GM12878 (cell line): Measurements from ENCODE around the gene GPR39. TPM values are rescaled to one million over a fixed set of nuclear protein-coding genes. Genes with fewer than 3 reads are reported as not detected.

Experiments
- ATAC-seq: fragments of 200-7000 bp; cut with Tn5 transposase; 3 replicates; pipeline ENCODE4 v1.9.1; 2020; ENCODE audit warnings: mild to moderate bottlenecking, moderate library complexity
- BruUV-seq: library from RNA; stranded (reverse); fragments of 400-500 nt; replicated peaks from 2 replicates; lab custom pipeline; 2021; lab: Mats Ljungman, UMichigan
- CTCF ChIA-PET: fragments of 300-600 bp; sonication (Branson Sonifier 250); formaldehyde crosslinking; extraction: SDS; loops from one replicate; lab custom pipeline; 2021; ENCODE audit warnings: inconsistent platforms; lab: Yijun Ruan, JAX
- POLR2A ChIA-PET: fragments of 350-600 bp; formaldehyde crosslinking; extraction: SDS; loops from one replicate; lab custom pipeline; 2021; ENCODE audit warnings: inconsistent platforms; lab: Charles Lee
- RAD21 ChIA-PET: fragments of 300-600 bp; sonication (Branson Sonifier 250); formaldehyde crosslinking; loops from one replicate; lab custom pipeline; 2023; ENCODE audit warnings: antibody characterized with exemption; ENCODE audit not compliant: unreplicated experiment; lab: Charles Lee
- SMC1A ChIA-PET: fragments of 300-600 bp; sonication (Branson Sonifier 250); formaldehyde crosslinking; loops from one replicate; lab custom pipeline; 2023; ENCODE audit not compliant: unreplicated experiment, uncharacterized antibody; lab: Charles Lee
- DNase-seq: peaks from one replicate; pipeline ENCODE4 v3.0.0-alpha.2; 2011; ENCODE audit warnings: low read depth, low spot score
- FAIRE-seq: peaks from 3 replicates; lab custom pipeline; 2011; peaks lifted over from hg19 to GRCh38; lab: Jason Lieb, UNC
- H2AFZ ChIP-seq: 2 replicates; pipeline ENCODE4 v1.6.0; 2011; ENCODE audit warnings: low read depth, low read length, control low read depth; ENCODE audit not compliant: control insufficient read depth
- H3K27ac ChIP-seq: 2 replicates; pipeline ENCODE4 v1.5.1; 2011; ENCODE audit warnings: control low read depth; ENCODE audit not compliant: control insufficient read depth, insufficient read depth
- H3K27me3 ChIP-seq, 2 experiments: replicated peaks in 1 of 2; 2 replicates each; pipeline versions ENCODE4 v1.6.0 to v1.6.1; 2011; ENCODE audit warnings: low read length in 1 of 2; ENCODE audit not compliant: control insufficient read depth in 2 of 2, insufficient read depth in 2 of 2
- H3K36me3 ChIP-seq, 2 experiments: 2 replicates each; pipeline ENCODE4 v1.5.1; 2011; ENCODE audit warnings: low read length in 1 of 2; ENCODE audit not compliant: control insufficient read depth in 2 of 2, insufficient read depth in 2 of 2
- H3K4me1 ChIP-seq: 2 replicates; pipeline ENCODE4 v1.6.1; 2011; ENCODE audit warnings: mild to moderate bottlenecking, low read length, moderate library complexity, mixed read lengths; ENCODE audit not compliant: control insufficient read depth, insufficient read depth
- H3K4me2 ChIP-seq: 2 replicates; pipeline ENCODE4 v1.6.0; 2011; ENCODE audit warnings: control low read depth; ENCODE audit not compliant: control insufficient read depth, insufficient read depth
- H3K4me3 ChIP-seq: fragments of 200-600 bp; sonication (generic); 2 replicates; pipeline ENCODE4 v1.5.1; 2016
- H3K79me2 ChIP-seq: 2 replicates; pipeline ENCODE4 v1.6.0; 2011; ENCODE audit warnings: low read length; ENCODE audit not compliant: control insufficient read depth, insufficient read depth
- H3K9ac ChIP-seq: 2 replicates; pipeline ENCODE4 v1.8.0; 2011; ENCODE audit warnings: low read length, control low read depth, mixed read lengths; ENCODE audit not compliant: control insufficient read depth, insufficient read depth
- H3K9me3 ChIP-seq: replicated peaks from 3 replicates; pipeline ENCODE4 v1.5.1; 2011; ENCODE audit warnings: mild to moderate bottlenecking, low read length; ENCODE audit not compliant: control insufficient read depth, insufficient read depth
- H4K20me1 ChIP-seq: 2 replicates; pipeline ENCODE4 v1.6.0; 2011; ENCODE audit not compliant: control insufficient read depth, insufficient read depth
- CBX3 ChIP-seq: fragments of 200-600 bp; sonication (generic); IDR thresholded peaks from 2 replicates; pipeline ENCODE4 v1.6.1; 2016; ENCODE audit warnings: low read depth, borderline replicate concordance
- CEBPB ChIP-seq, 2 experiments: fragments of 150-350 bp in 1 of 2; IDR thresholded peaks; 2 replicates each; pipeline ENCODE4 v1.6.1; 2012 to 2014; ENCODE audit warnings: low read depth in 2 of 2, low read length in 2 of 2, borderline replicate concordance in 1 of 2, inconsistent platforms in 1 of 2
- CREB1 ChIP-seq: IDR thresholded peaks from 2 replicates; pipeline ENCODE4 v1.6.1; 2012; ENCODE audit warnings: low read depth, mild to moderate bottlenecking, inconsistent platforms
- DPF2 ChIP-seq: fragments of 450-650 bp; IDR thresholded peaks from 2 replicates; pipeline ENCODE4 v1.6.1; 2017; ENCODE audit warnings: mild to moderate bottlenecking
- EED ChIP-seq: sonication (generic); IDR thresholded peaks from 2 replicates; pipeline ENCODE4 v1.6.1; 2016; ENCODE audit warnings: antibody characterized with exemption, low read depth
- EZH2 ChIP-seq: IDR thresholded peaks from 2 replicates; pipeline ENCODE4 v1.6.1; 2012; ENCODE audit warnings: low read depth, mild to moderate bottlenecking, control low read depth, inconsistent platforms, low read length, borderline replicate concordance; ENCODE audit not compliant: control insufficient read depth
- GATAD2B ChIP-seq: fragments of 450-650 bp; conservative IDR thresholded peaks from 2 replicates; pipeline ENCODE4 v1.6.1; 2017; ENCODE audit warnings: low read depth, mild to moderate bottlenecking, moderate library complexity
- HDAC6 ChIP-seq: fragments of 200-600 bp; sonication (generic); IDR thresholded peaks from one replicate; pipeline ENCODE4 v1.8.0; 2017; ENCODE audit warnings: antibody characterized with exemption; ENCODE audit not compliant: unreplicated experiment
- KDM1A ChIP-seq: fragments of 200-600 bp; sonication (generic); IDR thresholded peaks from 2 replicates; pipeline ENCODE4 v1.6.1; 2016; ENCODE audit warnings: borderline replicate concordance
- MTA2 ChIP-seq: fragments of 450-650 bp; IDR thresholded peaks from 2 replicates; pipeline ENCODE4 v1.6.1; 2016; ENCODE audit warnings: low read depth, mild to moderate bottlenecking, moderate library complexity
- NR2C2 ChIP-seq: IDR thresholded peaks from 2 replicates; pipeline ENCODE4 v1.6.1; 2011; ENCODE audit warnings: borderline replicate concordance, low read depth; ENCODE audit not compliant: control insufficient read depth, insufficient read length
- RUNX3 ChIP-seq: IDR thresholded peaks from 2 replicates; pipeline ENCODE4 v1.6.1; 2012; ENCODE audit warnings: low read length, inconsistent platforms
- SP1 ChIP-seq: IDR thresholded peaks from one replicate; pipeline ENCODE4 v1.6.1; 2011; ENCODE audit warnings: low read depth, low read length
- TARDBP ChIP-seq: IDR thresholded peaks from 2 replicates; pipeline ENCODE4 v1.6.1; 2016; ENCODE audit warnings: borderline replicate concordance
- ZNF622 ChIP-seq: fragments of 450-650 bp; IDR thresholded peaks from 2 replicates; pipeline ENCODE4 v1.6.1; 2017; ENCODE audit warnings: mild to moderate bottlenecking, inconsistent platforms
- WGBS: methylation state at CpG from one replicate; pipeline ENCODE4 v1.1.6; 2016; ENCODE audit warnings: low lambda C conversion rate; ENCODE audit not compliant: insufficient replicate concordance, insufficient coverage; ENCODE audit errors: missing lambda C conversion rate; 5-methylcytosine and 5-hydroxymethylcytosine counted together
- in situ Hi-C: fragments of 300-500 bp; cut with MboI; formaldehyde crosslinking; loops from 9 replicates; pipeline ENCODE4 v1.14.3; 2018; ENCODE audit warnings: mixed read lengths
- intact Hi-C: fragments of 100-400 bp; cut with micrococcal nuclease; formaldehyde crosslinking; loops from one replicate; pipeline ENCODE4 v1.14.2; 2022; ENCODE audit not compliant: unreplicated experiment
- polyA plus RNA-seq, 11 experiments: library from polyadenylated mRNA; depleted of rRNA in 4 of 11; unstranded in 6 of 11; stranded (reverse) in 5 of 11; fragments of >200 nt; fragmentation: Nextera tagmentation in 4 of 11; fragmentation: Illumina TruSeq in 1 of 11; extraction: Ambion mirVana in 4 of 11; extraction: Trizol in 1 of 11; gene quantifications; 1 replicate in 1 of 11; 2 replicates in 10 of 11; pipeline versions ENCODE4 v1.2.1 to v1.2.3, GENCODE V29; 2011 to 2016; ENCODE audit warnings: inconsistent platforms in 2 of 11, missing spikeins in 2 of 11, low read depth in 1 of 11
- total RNA-seq, 4 experiments: library from RNA; depleted of rRNA in 3 of 4; stranded (reverse); fragments of >200 nt in 3 of 4; fragmentation: Illumina TruSeq in 1 of 4; extraction: Trizol in 1 of 4; gene quantifications; 2 replicates each; pipeline versions ENCODE4 v1.2.1 to v1.2.3, GENCODE V29; 2013 to 2021
- TF ChIP-seq, protein P1 (sequence below): IDR thresholded peaks from 2 replicates; pipeline ENCODE4 v1.6.1; 2012; ENCODE audit warnings: low read length, inconsistent platforms
- TF ChIP-seq, protein P2 (sequence below): fragments of 450-650 bp; IDR thresholded peaks from 2 replicates; pipeline ENCODE4 v1.6.1; 2016; ENCODE audit warnings: mild to moderate bottlenecking, moderate library complexity, borderline replicate concordance

Gene GPR39
- total and polyA plus RNA-seq, 10 of the 15 experiments (the other 5 are each of a cell fraction or from before 2014, with no cell fraction given), result 0.05 to 0.23 TPM; not detected in 8

DNA sequence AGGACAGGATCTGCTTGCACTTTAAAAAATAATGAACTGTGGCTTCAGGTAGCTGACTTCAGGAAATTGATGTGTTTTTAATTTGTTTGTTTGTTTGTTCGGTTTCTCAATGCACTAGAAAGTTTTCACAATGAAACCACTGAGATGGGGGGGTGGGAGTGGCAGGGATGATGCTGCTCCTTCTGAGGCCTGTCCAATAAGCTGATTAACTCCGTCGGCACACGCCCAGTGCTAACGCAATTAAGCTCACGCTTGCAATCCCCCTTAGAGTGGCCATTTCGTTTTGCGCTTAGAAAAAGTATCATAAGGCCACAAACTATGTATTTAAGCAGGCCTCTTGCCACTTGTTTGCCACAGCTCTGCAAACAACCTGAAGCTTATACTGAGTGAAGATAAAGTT lies 12.5 kb upstream of the GPR39 start:
- SMC1A ChIA-PET, result interaction anchor here (0.7 kb wide), 1 partner anchor 144 kb away, joined by 3 read pairs; no protein-coding TSS in a partner anchor
- no peaks in the 10 kb centered on the region for H3K4me1 ChIP-seq
- no peak overlapping the region for H3K9ac ChIP-seq
- 61% methylated on average over 8 of the region's 8 CpGs for WGBS
- CTCF ChIA-PET, result no interaction called here
- intact Hi-C loops, result no loop called here
- no peaks in the 10 kb centered on the region for H3K36me3 ChIP-seq
- H3K27ac ChIP-seq, result no peak overlapping the region
- H3K9me3 ChIP-seq, result no peaks in the 10 kb centered on the region
- no peak overlapping the region for H3K4me2 ChIP-seq
- no peak overlapping the region for H2AFZ ChIP-seq
- TF ChIP-seq CREB1, result no peak
- TF ChIP-seq CBX3, result no peak
- TF ChIP-seq KDM1A, result no peak
- no peak for TF ChIP-seq DPF2
- TF ChIP-seq EZH2, result no peak
- no peak for TF ChIP-seq SP1
- TF ChIP-seq, protein P1, sequence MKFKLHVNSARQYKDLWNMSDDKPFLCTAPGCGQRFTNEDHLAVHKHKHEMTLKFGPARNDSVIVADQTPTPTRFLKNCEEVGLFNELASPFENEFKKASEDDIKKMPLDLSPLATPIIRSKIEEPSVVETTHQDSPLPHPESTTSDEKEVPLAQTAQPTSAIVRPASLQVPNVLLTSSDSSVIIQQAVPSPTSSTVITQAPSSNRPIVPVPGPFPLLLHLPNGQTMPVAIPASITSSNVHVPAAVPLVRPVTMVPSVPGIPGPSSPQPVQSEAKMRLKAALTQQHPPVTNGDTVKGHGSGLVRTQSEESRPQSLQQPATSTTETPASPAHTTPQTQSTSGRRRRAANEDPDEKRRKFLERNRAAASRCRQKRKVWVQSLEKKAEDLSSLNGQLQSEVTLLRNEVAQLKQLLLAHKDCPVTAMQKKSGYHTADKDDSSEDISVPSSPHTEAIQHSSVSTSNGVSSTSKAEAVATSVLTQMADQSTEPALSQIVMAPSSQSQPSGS, result no peak
- TF ChIP-seq, protein P2, sequence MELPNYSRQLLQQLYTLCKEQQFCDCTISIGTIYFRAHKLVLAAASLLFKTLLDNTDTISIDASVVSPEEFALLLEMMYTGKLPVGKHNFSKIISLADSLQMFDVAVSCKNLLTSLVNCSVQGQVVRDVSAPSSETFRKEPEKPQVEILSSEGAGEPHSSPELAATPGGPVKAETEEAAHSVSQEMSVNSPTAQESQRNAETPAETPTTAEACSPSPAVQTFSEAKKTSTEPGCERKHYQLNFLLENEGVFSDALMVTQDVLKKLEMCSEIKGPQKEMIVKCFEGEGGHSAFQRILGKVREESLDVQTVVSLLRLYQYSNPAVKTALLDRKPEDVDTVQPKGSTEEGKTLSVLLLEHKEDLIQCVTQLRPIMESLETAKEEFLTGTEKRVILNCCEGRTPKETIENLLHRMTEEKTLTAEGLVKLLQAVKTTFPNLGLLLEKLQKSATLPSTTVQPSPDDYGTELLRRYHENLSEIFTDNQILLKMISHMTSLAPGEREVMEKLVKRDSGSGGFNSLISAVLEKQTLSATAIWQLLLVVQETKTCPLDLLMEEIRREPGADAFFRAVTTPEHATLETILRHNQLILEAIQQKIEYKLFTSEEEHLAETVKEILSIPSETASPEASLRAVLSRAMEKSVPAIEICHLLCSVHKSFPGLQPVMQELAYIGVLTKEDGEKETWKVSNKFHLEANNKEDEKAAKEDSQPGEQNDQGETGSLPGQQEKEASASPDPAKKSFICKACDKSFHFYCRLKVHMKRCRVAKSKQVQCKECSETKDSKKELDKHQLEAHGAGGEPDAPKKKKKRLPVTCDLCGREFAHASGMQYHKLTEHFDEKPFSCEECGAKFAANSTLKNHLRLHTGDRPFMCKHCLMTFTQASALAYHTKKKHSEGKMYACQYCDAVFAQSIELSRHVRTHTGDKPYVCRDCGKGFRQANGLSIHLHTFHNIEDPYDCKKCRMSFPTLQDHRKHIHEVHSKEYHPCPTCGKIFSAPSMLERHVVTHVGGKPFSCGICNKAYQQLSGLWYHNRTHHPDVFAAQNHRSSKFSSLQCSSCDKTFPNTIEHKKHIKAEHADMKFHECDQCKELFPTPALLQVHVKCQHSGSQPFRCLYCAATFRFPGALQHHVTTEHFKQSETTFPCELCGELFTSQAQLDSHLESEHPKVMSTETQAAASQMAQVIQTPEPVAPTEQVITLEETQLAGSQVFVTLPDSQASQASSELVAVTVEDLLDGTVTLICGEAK, result no peak
- no peak for TF ChIP-seq CEBPB (IDR thresholded peaks at IDR 0.05; ENCODE audit: borderline replicate concordance in 1 of 2, low read depth in 2 of 2, low read length in 2 of 2)
- TF ChIP-seq ZNF622, result no peak
- no peak for TF ChIP-seq MTA2
- TF ChIP-seq HDAC6, result no peak
- TF ChIP-seq RUNX3, result no peak
- TF ChIP-seq TARDBP, result no peak
- no peak for TF ChIP-seq EED
- TF ChIP-seq NR2C2, result no peak
- no peak for TF ChIP-seq GATAD2B
- TF ChIP-seq, all 136 proteins: peak for 0
- in situ Hi-C loops, result no loop called here
- no peak for ATAC-seq
- no TSS peak for BruUV-seq
- Histone ChIP-seq H4K20me1 (no peaks in the 10 kb centered on the region), H3K27me3 (no peaks in the 10 kb centered on the region), H3K79me2 (no peaks in the 10 kb centered on the region), H3K4me3 (no peak overlapping the region)
- DNase-seq, result no peak
- POLR2A ChIA-PET, result no interaction called here
- FAIRE-seq, result no peak
- RAD21 ChIA-PET, result no interaction called here
